ENCODE data around the gene GRAMD4.

DNA sequence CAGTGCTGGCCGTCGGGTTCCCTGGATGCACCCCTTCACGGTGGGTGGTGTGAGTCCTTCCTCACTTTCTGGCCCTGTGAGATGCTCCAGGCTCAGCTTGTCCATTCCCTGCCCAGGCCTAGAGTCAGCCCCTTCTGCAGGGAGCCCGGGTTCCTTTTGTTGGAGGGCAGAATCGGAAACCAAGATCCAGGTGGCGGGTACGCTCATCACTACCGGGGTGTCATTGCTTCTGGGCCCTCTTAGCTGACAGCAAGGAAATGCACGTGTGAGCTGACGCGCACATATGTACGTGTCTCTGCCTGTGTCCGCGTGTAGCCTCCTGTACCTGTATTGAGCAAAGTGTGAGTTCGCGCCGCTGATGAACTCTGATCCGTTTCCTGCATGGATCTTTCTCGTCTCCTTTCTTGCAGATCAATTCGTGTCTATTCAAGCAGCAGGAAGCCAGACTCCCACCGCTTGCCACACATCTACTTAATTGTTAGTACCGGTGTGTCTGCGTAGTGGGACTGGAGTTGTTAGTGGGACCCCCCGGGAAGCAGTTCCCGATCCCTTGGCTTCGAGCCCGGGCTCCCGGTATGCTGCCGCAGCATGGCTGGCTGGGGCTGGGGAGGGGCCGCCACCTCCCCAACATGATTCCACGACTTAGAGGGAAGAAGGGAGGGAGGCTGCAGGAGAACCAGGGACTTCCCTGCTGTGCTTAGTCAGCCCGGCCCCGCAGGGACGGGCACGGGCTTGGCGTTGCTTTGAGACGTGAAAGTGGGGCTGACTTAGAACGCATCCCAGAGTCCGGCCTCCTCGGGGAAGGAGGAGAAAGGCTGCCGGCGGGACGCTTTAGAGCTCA, 35.9 kb upstream of the GRAMD4 start:
- no peak for TF ChIP-seq POLR2A (IDR thresholded peaks at IDR 0.05)
- TF ChIP-seq, protein P1, sequence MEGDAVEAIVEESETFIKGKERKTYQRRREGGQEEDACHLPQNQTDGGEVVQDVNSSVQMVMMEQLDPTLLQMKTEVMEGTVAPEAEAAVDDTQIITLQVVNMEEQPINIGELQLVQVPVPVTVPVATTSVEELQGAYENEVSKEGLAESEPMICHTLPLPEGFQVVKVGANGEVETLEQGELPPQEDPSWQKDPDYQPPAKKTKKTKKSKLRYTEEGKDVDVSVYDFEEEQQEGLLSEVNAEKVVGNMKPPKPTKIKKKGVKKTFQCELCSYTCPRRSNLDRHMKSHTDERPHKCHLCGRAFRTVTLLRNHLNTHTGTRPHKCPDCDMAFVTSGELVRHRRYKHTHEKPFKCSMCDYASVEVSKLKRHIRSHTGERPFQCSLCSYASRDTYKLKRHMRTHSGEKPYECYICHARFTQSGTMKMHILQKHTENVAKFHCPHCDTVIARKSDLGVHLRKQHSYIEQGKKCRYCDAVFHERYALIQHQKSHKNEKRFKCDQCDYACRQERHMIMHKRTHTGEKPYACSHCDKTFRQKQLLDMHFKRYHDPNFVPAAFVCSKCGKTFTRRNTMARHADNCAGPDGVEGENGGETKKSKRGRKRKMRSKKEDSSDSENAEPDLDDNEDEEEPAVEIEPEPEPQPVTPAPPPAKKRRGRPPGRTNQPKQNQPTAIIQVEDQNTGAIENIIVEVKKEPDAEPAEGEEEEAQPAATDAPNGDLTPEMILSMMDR (IDR thresholded peaks at IDR 0.05): no peak

Data from transverse colon (tissue), 3 donors.